DMS153 treated with DMSO at 0.1 percent for 48 hours (cell line): Measurements from ENCODE around the gene RPL27.
A peak's percentile ranks its signal among the peaks of the same experiment; 100 is the strongest.
"Not testable (repeated sequence)": the region's sequence is repeated elsewhere in the genome, so short reads cannot be mapped to it uniquely, and the experiment has no call there.

Source experiments
- DNase-seq: peaks from one replicate; lab custom pipeline; 2025; ENCODE audit not compliant: unreplicated experiment; lab: John Stamatoyannopoulos, UW

RPL27 gene

DNA sequence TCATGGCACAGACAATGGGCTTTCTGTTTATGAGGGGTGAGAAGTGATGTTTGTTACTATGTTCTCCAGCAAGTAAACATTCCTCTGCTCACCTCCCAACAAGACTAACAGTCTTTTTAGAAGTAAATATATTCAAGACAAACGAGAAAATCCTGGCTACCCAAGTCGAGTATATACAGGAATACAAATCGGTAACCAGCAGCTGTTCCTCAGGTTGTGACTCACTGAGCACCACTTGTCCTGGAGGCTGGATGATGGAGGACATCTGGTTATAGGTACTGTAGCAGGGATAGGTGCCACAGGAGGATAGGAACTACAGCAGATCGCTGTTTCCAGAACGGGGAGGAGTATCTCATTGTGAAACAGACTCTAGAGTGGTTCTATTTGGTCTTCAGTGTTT, 5.3 kb upstream of the RPL27 start:
- no peak for DNase-seq

DNA sequence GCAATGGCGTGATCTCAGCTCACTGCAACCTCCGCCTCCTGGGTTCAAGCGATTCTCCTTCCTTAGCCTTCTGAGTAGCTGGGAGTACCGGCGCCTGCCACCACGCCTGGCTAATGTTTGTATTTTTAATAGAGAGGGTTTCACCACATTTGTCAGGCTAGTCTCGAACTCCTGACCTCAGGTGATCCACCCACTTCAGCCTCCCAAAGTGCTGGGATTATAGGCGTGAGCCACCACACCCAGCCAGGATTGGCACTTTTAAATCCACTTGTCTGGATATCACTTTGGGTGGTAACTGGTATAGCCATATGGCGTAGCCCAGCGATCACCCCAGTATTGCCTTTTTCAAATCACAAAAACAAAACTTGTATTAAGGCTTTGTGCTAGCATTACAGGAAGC, 4.3 kb upstream of the RPL27 start:
- not testable (repeated sequence) for DNase-seq

DNA sequence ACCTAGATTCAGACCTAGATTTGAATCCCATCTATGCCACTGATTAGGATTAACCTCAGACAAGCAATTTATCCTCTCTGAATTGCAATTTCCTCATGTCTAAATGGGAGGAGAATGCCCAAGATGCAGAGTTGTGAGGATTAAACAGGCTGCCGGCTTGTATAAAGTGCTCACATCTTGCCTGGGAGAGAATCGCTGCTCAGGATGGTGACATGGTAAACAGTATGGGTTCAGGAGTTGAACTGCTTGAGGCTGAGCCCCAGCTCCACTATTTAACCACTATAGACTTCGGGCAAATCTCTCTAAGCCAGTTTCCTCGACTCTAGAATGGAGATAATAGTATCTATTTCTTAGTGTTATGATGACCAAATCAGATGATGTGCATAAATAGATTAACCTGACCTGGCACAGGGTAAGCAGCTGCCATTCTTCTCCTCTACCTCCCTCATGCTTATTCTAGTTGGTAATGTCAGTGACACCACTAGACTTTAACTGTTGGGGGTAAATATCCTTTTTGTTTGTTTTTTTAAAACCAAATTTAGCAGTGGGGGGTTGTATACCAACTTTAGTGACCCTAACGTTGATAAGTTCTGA, 732 bp upstream of the RPL27 start:
- DNase-seq = no peak

DNA sequence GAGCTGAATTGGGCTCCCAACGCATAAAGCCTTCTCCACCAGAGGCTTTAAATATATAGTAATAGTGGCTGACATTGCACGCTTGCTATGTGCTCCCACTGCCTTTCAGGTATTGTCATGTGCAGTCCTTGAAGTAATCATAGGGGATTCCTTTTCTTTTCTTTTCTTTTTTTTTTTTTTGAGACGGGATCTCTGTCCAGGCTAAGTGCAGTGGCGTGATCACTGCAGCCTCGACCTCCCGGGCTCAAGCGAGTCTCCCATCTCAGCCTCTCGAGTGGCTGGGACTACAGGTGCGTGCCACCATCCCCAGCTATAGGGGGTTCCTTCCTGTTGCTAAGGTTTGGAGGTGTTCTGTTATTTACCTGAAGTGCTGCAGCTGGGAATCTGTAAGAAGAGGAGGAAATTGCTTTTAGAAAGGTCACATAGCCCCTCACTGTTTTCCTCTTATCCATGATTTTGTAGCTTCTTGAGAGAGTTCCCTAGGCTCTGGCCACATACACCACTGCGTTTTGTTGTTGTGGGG, 845 bp downstream of the RPL27 start:
- no peak for DNase-seq

DNA sequence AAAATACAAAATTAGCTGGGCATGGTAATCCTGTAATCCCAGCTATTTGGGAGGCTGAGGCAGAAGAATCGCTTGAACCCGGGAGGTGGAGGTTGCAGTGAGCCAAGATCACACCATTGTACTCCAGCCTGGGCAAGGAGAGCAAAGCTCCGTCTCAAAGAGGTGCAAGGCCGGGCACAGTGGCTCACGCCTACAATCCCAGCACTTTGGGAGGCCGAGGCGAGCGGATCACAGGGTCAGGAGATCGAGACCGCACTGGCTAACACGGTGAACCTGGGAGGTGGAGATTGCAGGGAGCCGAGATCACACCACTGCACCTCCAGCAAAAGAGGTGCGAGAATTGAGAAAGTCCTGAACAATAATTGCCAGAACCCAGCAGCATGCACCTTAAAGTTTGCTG, 2.7 kb downstream of the RPL27 start:
- not testable (repeated sequence) for DNase-seq

DNA sequence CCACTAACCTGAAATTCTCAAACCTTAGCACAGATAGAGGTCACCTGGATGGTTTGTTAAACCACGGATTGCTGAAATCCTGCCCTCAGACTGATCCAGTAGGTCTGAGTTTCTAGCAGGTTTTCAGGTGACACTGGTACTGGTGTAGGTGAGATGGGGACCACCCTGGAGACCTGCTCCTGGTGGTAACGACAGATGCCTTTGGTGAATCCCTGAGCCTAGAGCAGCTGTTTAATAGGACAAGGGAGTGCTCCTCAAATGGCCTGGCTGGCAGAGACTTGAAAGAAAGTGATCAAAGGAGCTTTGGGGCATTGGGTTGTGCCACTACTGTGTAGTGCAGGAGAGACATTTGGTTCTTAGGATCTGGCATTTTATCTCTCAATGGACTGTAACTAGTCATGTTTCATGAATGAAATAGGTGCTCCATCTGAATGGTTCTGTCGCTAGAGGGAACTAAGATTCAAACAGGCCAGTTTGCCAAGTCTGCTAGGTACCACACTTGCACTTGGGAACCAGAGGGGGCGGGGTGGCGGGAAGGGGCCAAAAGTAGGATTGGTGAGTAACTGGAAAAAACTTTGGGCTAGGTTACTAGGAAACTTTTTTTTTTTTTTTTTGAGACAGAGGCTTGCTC, 5.4 kb downstream of the RPL27 start:
- no peak for DNase-seq

DNA sequence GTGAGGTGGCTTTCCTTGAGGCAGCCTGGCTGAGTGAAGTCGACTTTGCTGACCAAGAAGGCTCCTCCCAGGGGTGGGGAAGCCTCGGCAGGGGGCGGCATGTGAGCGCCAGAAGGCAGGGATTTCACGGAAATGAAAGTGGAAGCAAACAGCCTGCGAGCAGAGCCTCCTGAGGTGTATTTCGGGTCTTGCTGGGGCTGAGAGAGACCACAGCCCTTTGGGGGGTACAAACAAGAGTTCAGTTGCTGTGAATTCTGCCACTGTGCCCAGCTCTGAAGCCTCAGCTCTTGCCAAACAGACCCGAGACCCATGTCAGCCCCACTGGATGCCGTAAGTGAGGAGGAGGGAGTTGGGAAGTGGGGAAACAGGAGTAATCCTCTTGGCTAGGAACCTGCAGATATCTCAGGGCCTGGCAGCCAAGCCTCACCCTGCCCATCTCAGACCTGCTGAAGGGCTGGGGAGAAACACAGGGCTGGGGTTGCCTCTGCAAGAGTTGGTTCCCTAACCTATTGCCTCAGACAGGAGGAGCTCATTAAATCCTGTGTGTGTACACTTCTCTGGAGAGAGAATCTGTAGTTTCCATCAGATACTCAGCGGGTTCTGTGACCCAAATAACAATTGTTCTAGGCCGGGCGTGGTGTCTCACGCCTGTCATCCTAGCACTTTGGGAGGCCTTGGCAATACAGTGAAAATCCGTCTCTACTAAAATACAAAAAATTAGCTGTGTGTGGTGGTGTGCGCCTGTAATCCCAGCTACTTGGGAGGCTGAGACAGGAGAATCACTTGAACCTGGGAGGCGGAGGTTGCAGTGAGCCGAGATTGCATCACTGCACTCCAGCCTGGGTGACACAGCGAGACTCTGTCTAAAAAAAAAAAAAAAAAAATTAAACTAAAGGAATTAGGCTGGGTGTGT, 8.7 kb downstream of the RPL27 start, which contains the start of gene IFI35:
Gene IFI35, plus strand, starts transcription at position 146 of the 913 bp plus-strand sequence. Its CDS starts 164 bp downstream, at position 310.
- DNase-seq = peak; percentile 55

DNA sequence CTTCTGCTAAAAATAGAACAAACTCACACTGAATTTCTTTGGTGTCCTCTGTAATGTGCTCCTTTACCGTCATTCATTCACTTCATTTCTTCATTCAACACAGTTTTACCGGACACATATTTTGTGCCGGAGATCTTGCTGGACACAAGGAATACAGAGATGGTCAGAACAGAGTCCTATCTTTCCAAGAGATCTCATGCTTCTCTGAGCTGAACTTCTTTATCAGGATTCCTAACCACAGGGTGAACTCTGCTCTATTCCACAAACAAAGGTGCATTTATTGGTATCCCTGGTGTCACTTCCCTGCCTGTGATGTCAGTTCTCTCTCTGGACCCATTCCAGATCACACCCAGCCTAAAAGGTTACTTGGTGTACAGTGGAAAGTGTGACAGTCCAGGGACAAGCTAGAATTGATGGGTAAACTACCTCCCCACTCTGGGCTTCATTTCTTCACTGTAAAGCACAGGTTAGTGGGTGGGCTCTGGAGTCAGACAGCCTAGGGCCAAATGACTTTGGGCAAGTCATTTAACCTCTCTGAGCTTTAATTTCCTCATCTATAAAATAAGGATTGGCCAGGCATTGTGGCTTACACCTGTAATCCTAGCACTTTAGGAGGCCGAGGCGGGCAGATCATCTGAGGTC, 12.6 kb downstream of the RPL27 start:
- DNase-seq = no peak

DNA sequence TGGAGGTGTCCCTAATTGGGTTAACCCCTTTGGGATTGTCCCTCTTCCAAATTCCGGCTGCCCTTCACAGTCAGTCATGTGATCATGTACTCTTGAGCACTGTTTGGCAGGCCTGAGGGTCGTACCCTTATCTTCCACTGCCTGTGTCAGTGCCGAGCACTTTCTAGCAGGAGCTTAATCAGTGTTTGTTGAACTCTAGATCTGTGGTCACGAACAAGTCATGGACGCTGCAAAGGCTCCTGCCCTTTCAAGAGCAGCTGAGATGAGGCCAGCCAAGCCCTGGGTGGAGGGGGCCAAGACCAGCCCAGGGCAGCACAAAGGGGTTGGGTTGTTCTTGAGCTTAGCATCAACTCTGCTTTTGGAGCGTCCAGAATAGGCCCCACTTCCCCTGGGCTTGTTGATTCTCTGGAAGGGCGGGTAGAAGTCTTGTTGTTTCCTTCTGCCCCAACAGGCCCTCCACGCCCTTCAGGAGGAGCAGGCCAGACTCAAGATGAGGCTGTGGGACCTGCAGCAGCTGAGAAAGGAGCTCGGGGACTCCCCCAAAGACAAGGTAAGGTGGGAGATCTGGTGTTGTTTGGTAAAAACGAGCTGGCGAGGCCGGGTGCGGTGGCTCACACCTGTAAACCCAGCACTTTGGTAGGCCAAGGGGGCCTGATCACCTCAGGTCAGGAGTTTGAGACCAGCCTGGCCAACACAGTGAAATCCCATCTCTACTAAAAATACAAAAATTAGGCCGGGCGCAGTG, 13.7 kb downstream of the RPL27 start:
- no peak for DNase-seq

DNA sequence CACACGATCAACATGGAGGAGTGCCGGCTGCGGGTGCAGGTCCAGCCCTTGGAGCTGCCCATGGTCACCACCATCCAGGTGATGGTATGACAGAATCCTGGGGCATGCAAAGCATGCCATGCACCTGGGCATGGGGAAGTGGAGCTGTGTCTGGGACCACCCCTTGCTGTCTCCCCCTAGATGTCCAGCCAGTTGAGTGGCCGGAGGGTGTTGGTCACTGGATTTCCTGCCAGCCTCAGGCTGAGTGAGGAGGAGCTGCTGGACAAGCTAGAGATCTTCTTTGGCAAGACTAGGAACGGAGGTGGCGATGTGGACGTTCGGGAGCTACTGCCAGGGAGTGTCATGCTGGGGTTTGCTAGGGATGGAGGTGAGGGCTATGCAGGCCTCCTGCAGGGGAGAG, 15.1 kb downstream of the RPL27 start:
- no peak for DNase-seq

DNA sequence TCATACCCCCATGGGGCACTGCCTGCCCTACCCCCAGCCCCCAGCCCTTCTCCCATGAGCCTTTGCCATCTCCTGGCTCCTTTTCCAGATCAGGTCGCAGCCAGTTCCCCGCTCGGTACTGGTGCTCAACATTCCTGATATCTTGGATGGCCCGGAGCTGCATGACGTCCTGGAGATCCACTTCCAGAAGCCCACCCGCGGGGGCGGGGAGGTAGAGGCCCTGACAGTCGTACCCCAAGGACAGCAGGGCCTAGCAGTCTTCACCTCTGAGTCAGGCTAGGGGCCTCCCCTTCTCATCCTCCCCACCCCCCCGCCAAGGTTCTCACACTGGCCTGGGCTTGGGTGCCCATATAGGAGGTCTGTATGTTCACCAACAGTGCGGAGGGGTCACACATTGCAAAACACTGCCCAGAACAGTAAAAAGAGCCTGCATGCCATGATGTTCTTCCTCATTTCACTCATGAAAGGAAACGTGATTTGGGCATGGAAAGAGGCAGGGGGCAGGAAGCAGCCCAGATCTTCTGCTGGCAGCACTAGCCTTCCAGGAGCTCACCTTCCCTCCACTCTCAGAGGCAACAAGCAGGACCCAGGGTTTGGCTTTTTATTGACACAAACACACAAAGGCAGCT, 15.9 kb downstream of the RPL27 start:
- no peak for DNase-seq

DNA sequence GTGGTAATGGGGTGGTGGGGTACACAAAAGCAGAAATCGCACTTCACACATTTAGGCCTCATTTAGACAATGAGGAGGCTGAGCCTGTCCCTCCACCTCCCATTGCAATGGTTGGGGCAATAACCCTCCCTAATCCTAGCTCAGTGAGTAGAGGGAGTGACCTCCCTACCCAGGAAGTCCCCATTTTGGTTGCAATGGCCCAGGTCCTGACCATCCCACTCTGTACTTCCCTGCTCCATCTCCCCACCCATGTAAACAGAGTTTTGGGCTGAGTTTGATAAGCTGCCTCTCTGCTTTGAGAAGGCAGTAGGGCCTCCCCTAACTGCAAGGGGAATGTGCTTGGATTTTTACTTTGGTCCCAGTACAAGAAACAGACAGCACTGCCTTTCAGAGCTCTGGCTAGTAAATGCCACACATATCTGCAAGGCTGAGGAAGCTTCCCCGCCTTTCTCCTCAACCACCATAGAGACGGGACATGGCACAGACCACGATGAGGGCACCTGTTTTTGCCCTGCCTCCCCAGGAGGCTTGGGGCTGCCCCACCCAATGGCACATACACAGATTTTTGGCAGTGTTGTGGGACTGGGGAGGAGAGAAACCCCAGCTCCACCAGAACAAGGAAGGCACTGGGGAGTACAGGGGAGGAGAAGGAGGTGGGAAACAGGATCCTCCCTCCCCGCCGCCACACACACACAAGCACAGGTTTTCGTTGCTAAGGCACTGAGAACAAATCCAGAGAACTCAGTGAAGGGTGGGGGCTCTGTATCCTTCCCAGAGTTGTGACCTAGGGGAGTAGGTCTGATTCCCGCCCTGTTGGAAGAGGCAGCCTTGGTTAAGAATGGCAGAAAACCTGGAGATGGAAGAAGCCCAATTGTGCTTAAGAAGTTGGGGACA, 16.7 kb downstream of the RPL27 start:
- no peak for DNase-seq

DNA sequence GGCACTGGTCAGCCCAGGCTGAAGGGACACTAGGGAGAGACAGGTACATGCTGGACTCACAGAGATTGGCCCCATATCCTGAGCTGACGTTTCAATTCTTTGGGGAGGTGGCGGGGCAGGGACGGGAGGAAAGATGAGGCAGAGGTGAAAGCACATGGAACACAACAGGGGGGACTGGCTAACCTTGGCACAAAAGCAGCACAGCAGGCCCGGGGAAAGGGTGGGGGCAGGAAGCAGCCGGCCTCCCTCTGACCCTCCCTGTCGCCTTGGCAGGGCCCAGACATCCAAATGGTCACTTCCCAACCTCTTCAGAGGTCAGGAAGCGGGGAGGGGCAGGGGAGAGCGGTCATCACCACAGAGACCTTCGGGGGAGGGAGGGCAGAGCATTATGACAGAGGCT, 17.4 kb downstream of the RPL27 start:
- no peak for DNase-seq

DNA sequence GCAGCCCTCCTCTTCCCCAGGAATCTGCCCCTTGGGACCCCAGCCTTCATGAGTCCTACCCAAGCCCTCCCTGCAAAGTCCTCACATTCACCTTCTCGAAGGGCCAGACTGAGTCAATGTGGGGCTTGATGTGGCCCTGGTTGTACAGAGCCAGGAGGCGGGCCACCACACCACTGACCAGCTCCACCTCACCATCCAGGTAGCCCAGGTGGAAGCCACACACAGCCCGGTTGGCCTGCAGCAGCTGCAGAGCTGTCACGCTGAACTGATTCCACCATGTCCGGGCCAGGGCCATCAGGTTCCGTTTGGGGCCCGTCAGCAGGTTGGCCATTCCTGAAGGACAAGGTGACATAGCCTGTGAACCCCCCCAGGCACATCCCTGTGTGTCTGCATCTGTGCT, 18.0 kb downstream of the RPL27 start:
- no peak for DNase-seq

DNA sequence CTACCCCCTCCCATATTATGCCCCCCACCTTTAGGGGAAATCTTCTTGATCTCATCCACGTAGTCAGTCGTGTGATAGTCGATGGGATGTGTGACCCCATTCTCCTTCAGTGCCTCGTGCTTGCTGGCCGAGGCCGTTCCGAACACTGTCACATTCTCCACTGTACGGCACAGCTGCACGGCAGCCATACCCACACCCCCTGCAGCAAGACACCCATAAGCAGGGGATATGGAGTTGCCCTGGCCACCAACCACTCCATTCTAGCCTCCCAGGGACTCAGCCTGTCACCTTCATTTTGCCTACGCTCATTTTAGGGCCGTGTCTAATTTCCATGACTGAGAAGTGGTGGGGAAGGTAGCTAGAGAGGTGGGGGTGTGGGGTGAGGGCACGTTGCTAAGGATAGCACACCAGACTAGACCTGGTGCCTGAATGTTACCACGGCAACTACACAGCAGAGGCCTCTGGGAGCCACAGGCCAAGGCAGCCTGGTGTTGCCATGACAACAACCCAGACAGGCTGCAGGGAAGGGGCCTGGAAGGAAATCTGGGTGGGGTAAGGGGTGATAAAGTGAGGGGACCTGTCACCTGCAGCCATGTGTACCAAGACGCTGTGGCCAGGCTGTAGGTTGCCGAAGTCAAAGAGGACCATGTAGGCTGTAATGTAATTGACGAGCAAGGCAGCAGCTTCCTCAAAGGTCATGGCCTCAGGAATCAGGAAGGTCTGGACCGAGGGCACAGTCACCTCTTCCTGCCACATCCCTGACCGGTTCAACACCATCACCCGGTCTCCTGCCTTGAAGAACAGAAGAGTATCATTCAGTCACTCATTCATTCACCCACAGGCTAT, 20.0 kb downstream of the RPL27 start:
- DNase-seq = no peak

DNA sequence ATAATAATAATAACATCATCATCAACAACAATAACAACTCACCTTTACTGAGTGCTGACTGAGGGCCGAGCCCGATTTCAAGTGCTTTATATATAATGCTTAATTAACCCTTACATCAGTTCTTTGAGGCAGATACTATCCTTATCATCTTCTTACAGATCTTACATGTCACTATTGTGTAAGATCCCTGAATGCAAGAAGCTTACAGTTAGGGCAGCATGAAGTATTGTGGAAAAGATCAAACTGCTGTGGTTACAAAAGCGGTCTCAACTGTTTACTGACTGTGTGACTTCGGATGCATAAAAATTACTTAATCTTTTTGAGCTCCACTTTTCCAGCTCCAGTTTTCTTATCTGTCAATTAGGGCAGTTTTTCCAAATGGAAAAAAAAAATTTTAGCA, 20.7 kb downstream of the RPL27 start:
- DNase-seq = no peak

DNA sequence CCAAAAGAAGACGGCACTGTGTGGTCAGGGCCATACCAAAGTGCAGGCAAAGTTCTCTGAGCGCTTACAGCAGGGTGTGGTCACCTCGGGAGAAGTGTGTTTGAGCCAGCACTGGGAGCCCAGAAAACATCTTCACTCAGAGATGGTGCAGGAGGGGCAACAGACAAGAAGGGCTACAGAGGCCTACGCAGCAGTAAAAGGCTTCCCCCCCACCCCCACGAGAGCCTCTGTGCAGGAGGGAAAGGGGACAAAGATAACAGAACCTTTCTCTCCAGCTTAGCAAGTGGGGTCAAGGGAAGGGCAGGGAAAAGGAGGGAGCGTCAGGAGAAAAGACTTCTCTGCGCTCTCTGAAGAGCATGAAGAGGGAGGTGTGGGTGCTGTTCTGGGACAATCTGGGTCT, 21.2 kb downstream of the RPL27 start:
- DNase-seq = no peak

DNA sequence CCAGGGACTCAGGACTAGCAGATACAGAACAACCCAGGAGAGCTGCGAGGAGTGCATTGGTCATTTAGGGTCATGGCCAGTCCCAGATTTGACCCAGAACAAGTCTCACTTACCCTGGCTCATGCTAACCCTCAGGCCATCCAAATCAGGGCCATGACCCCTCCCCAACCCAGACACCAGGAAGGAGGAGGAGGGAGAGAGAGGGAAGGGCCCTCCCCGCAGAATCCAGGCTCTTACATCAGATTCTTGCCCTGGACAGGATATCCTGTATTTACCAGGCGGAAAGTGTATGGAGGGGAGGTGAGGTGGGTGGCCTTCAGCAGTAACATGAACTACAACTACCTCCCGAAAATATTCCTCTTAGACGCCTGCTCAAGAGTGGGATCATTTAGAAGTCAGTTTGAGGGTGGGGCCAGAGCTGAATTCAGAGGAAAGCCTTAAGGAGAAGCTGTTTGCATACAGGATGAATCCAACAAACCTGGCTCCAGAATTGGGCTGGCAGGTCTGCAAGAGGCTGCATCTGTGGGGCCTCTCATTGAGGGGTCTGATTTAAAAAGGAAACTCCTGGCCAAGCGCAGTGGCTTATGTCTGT, 21.9 kb downstream of the RPL27 start:
- DNase-seq = no peak
